A549 (cell line): ENCODE measurements around the gene PARG. TPM values are rescaled to one million over a fixed set of nuclear protein-coding genes. Genes with fewer than 3 reads are reported as not detected.

Source experiments
- ATAC-seq, 2 experiments: fragments of 200-7000 bp in 1 of 2; fragments of >200 bp in 1 of 2; cut with Nextera tagmentation in 1 of 2; cut with Tn5 transposase in 1 of 2; 3 replicates each; pipeline versions ENCODE4 v1.8.0 to v1.9.1; 2018 to 2020; ENCODE audit warnings: mild to moderate bottlenecking in 1 of 2, moderate library complexity in 1 of 2
- CTCF ChIA-PET: fragments of 300-600 bp; sonication (Branson Sonifier 250); formaldehyde crosslinking; extraction: SDS; loops from one replicate; lab custom pipeline; 2021; ENCODE audit warnings: antibody characterized with exemption, inconsistent platforms; lab: Yijun Ruan, JAX
- POLR2A ChIA-PET: fragments of 350-600 bp; formaldehyde crosslinking; extraction: SDS; loops from one replicate; lab custom pipeline; 2021; ENCODE audit warnings: antibody characterized with exemption, inconsistent platforms; lab: Yijun Ruan, JAX
- DNase-seq, 2 experiments: peaks; one replicate each; pipeline versions ENCODE4 v3.0.0 to v3.0.0-alpha.2; 2011 to 2016; ENCODE audit warnings: low read depth in 1 of 2, low spot score in 1 of 2
- FAIRE-seq: peaks from 2 replicates; lab custom pipeline; 2011; peaks lifted over from hg19 to GRCh38; lab: Jason Lieb, UNC
- H3K27ac ChIP-seq, 2 experiments: fragments of >200 bp; sonication (Bioruptor Twin); formaldehyde crosslinking; 3 replicates each; pipeline ENCODE4 v1.5.1; 2016 to 2017
- H3K4me1 ChIP-seq: fragments of >200 bp; sonication (Bioruptor Twin); formaldehyde crosslinking; 3 replicates; pipeline ENCODE4 v1.6.1; 2016
- H3K4me2 ChIP-seq: fragments of >200 bp; sonication (Bioruptor Twin); formaldehyde crosslinking; 3 replicates; pipeline ENCODE4 v1.6.1; 2016
- H3K4me3 ChIP-seq: fragments of >200 bp; sonication (Bioruptor Twin); formaldehyde crosslinking; 3 replicates; pipeline ENCODE4 v1.5.1; 2016
- H3K9me3 ChIP-seq: fragments of >200 bp; sonication (Bioruptor Twin); formaldehyde crosslinking; 3 replicates; pipeline ENCODE4 v1.6.1; 2016
- CBX8 ChIP-seq: fragments of 200-600 bp; sonication (generic); IDR thresholded peaks from 2 replicates; pipeline ENCODE4 v1.6.1; 2016
- CHD2 ChIP-seq: fragments of 150-350 bp; IDR thresholded peaks from 2 replicates; pipeline ENCODE4 v1.6.1; 2014; ENCODE audit warnings: low read length; ENCODE audit not compliant: partially characterized antibody
- EP300 ChIP-seq, 2 experiments: fragments of >200 bp; sonication (Bioruptor Twin); formaldehyde crosslinking; IDR thresholded peaks; 2 replicates in 1 of 2; 3 replicates in 1 of 2; pipeline ENCODE4 v1.6.1; 2016 to 2017
- FOSL2 ChIP-seq, 2 experiments: fragments of 450-650 bp in 1 of 2; fragments of >200 bp in 1 of 2; sonication (Bioruptor Twin) in 1 of 2; formaldehyde crosslinking; IDR thresholded peaks; 2 replicates each; pipeline versions ENCODE4 v1.5.0 to v1.6.1; 2016 to 2020; ENCODE audit warnings: mild to moderate bottlenecking in 1 of 2, moderate library complexity in 1 of 2
- HOXB5 ChIP-seq: fragments of 250-450 bp; sonication (Bioruptor Pico); IDR thresholded peaks from 2 replicates; pipeline ENCODE4 v1.5.0; 2020; ENCODE audit warnings: mild to moderate bottlenecking, moderate library complexity
- JUN ChIP-seq, 2 experiments: fragments of >200 bp; sonication (Bioruptor Twin); formaldehyde crosslinking; IDR thresholded peaks; 2 replicates in 1 of 2; 3 replicates in 1 of 2; pipeline ENCODE4 v1.6.1; 2016 to 2017
- JUNB ChIP-seq: fragments of >200 bp; sonication (Bioruptor Twin); formaldehyde crosslinking; IDR thresholded peaks from 2 replicates; pipeline ENCODE4 v1.6.1; 2016
- KDM1A ChIP-seq: fragments of 200-600 bp; sonication (generic); IDR thresholded peaks from 2 replicates; pipeline ENCODE4 v1.6.1; 2016; ENCODE audit warnings: low read depth, mild to moderate bottlenecking
- KDM5A ChIP-seq: fragments of 200-600 bp; sonication (generic); IDR thresholded peaks from 2 replicates; pipeline ENCODE4 v1.6.1; 2016; ENCODE audit warnings: antibody characterized with exemption, mild to moderate bottlenecking
- MAFK ChIP-seq: fragments of 450-650 bp; IDR thresholded peaks from 2 replicates; pipeline ENCODE4 v1.6.1; 2014; ENCODE audit not compliant: partially characterized antibody
- MYC ChIP-seq: IDR thresholded peaks from 2 replicates; pipeline ENCODE4 v1.6.1; 2012; ENCODE audit warnings: mild to moderate bottlenecking, inconsistent platforms, low read length, improper control_type of control experiment, borderline replicate concordance
- NFE2L2 ChIP-seq: fragments of 150-350 bp; conservative IDR thresholded peaks from 2 replicates; pipeline ENCODE4 v1.6.1; 2014; ENCODE audit warnings: low read length
- POLR2A ChIP-seq: IDR thresholded peaks from 2 replicates; pipeline ENCODE4 v1.6.1; 2012; ENCODE audit warnings: mild to moderate bottlenecking, low read length
- RFX5 ChIP-seq: fragments of 450-650 bp; IDR thresholded peaks from 2 replicates; pipeline ENCODE4 v1.7.1; 2014; ENCODE audit warnings: antibody characterized with exemption, mild to moderate bottlenecking, moderate library complexity
- ZFP36 ChIP-seq: fragments of 450-650 bp; IDR thresholded peaks from 2 replicates; pipeline ENCODE4 v1.6.1; 2014; ENCODE audit warnings: borderline replicate concordance; ENCODE audit not compliant: partially characterized antibody
- ZNF302 ChIP-seq: fragments of 250-450 bp; sonication (Bioruptor Pico); IDR thresholded peaks from 2 replicates; pipeline ENCODE4 v1.9.0; 2021; ENCODE audit warnings: inconsistent platforms, mild to moderate bottlenecking, moderate library complexity
- ZSCAN20 ChIP-seq: fragments of 250-450 bp; sonication (Bioruptor Pico); IDR thresholded peaks from 2 replicates; pipeline ENCODE4 v1.8.0; 2022; ENCODE audit warnings: mild to moderate bottlenecking, moderate library complexity
- WGBS: methylation state at CpG from one replicate; pipeline ENCODE4 v1.1.6; 2017; ENCODE audit errors: missing lambda C conversion rate; 5-methylcytosine and 5-hydroxymethylcytosine counted together
- polyA plus RNA-seq, 4 experiments: library from polyadenylated mRNA; depleted of rRNA in 3 of 4; stranded (reverse); fragments of >200 nt; fragmentation: RNase III in 1 of 4; extraction: RNeasy Plus Mini Kit Qiagen cat#74134 plus additional on column Dnase treatment in 1 of 4; gene quantifications; 2 replicates in 3 of 4; 3 replicates in 1 of 4; pipeline ENCODE4 v1.2.3, GENCODE V29; 2011 to 2017
- TF ChIP-seq, protein P1 (sequence below): fragments of 450-650 bp; IDR thresholded peaks from 2 replicates; pipeline ENCODE4 v1.6.1; 2014; ENCODE audit warnings: antibody characterized with exemption
- TF ChIP-seq, protein P2 (sequence below): fragments of 250-450 bp; sonication (Bioruptor Pico); IDR thresholded peaks from 2 replicates; pipeline ENCODE4 v1.5.0; 2020; ENCODE audit warnings: low read depth, mild to moderate bottlenecking, moderate library complexity
- TF ChIP-seq, protein P3 (sequence below): IDR thresholded peaks from 2 replicates; pipeline ENCODE4 v1.6.1; 2012
- TF ChIP-seq, protein P4 (sequence below): fragments of 200-600 bp; sonication (generic); IDR thresholded peaks from 2 replicates; pipeline ENCODE4 v1.6.1; 2016; ENCODE audit warnings: antibody characterized with exemption, mild to moderate bottlenecking, moderate library complexity

The PARG gene
- polyA plus RNA-seq, 2 of the 4 experiments (the other 2 are of a cell fraction) = 22.7 to 24.0 TPM

DNA sequence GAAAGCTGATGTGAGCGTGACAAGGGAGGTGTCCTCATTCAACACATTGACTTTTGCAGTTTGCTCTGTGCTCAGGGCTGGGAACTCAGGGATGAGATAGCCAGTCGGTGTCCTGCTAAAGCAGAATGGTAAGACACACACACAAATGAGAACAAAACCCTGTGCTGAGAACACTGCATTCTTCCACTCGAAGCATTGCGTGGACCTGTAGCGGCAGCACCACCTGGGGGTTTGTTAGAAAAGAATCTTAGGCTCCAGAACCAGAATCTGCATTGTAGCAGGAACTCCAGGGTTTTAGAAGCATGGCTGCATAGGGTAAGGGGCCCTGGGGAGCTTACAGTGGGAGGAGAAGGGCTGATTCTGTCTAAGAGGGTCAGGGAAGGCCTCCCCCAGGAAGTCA, 158.2 kb downstream of the PARG start:
- POLR2A ChIA-PET = no interaction called here
- DNase-seq (no peak), ATAC-seq (no peak), FAIRE-seq (no peak)
- Histone ChIP-seq H3K9me3 (no peaks in the 10 kb centered on the region), H3K4me1 (no peaks in the 10 kb centered on the region), H3K27ac (no peak overlapping the region), H3K4me3 (no peak overlapping the region), H3K4me2 (no peak overlapping the region)
- 44% methylated on average over 5 of the region's 5 CpGs for WGBS
- CTCF ChIA-PET = no interaction called here
- TF ChIP-seq KDM5A (no peak), MYC (no peak), JUNB (no peak)

DNA sequence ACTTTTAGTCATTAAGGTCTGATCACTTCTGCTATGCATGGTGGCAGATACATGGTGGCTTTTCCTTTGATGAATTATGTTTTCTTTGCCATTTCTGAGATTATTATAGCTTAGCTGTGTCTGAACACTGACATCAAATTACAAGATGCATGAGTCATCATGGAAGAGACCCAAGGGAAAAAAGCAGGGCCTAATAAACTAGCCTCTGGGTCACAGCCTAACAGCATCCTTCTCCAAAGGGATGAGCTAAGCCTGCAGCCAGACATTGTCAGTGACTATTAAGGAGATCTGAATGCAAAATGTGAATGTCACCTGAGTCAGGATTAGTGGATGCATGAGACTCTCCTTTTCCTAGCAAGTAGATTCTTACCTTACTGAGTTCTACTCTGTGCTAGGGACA, 160.6 kb downstream of the PARG start:
- H3K27ac ChIP-seq = no peak overlapping the region

DNA sequence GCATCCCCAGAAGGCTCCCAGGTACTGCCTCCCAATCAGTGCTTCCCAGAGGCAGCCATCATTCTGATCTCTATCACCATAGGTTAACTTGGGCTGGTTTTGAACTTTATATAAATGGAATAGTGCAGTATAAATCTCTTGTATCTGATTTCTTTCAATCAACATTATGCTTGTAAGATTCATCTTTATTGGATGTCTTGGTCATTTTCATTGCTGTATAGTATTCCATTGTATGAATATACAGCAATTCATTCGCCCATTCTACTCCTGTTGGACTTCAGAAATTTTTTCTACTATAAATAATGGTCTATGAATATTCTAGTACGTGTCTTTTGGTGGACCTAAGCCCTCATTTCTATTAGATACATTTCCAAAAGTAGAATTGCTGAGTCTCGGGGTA, 163.6 kb downstream of the PARG start:
- no peak for TF ChIP-seq MYC
- no peak for TF ChIP-seq HOXB5
- TF ChIP-seq, protein P1, sequence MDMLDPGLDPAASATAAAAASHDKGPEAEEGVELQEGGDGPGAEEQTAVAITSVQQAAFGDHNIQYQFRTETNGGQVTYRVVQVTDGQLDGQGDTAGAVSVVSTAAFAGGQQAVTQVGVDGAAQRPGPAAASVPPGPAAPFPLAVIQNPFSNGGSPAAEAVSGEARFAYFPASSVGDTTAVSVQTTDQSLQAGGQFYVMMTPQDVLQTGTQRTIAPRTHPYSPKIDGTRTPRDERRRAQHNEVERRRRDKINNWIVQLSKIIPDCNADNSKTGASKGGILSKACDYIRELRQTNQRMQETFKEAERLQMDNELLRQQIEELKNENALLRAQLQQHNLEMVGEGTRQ = no peak
- no peak for FAIRE-seq
- no peak for ATAC-seq
- Histone ChIP-seq H3K27ac (no peak overlapping the region), H3K4me2 (no peak overlapping the region), H3K4me1 (no peaks in the 10 kb centered on the region), H3K9me3 (no peaks in the 10 kb centered on the region), H3K4me3 (no peak overlapping the region)
- WGBS = 23% methylated on average over 3 of the region's 3 CpGs
- ChIA-PET CTCF (no interaction called here), POLR2A (no interaction called here)
- DNase-seq = no peak

More for the DNA sequence above, 160.6 kb downstream of the PARG start:
- no peak for TF ChIP-seq HOXB5
- no peak for TF ChIP-seq FOSL2 (IDR thresholded peaks at IDR 0.05)
- peak; percentile 40; the same call in 1 of the 2 replicates for TF ChIP-seq FOSL2 (CRISPR knock-in tag; IDR thresholded peaks at IDR 0.05)
- Histone ChIP-seq H3K4me3 (no peak overlapping the region), H3K4me2 (no peak overlapping the region), H3K9me3 (no peaks in the 10 kb centered on the region), H3K4me1 (no peaks in the 10 kb centered on the region)
- DNase-seq (no peak), FAIRE-seq (no peak), ATAC-seq (no peak)
- CTCF ChIA-PET = interaction anchor here (0.6 to 1.2 kb wide), 3 partner anchors 13 to 56 kb away, joined by 3 read pairs; no protein-coding TSS in a partner anchor
- POLR2A ChIA-PET = no interaction called here

DNA sequence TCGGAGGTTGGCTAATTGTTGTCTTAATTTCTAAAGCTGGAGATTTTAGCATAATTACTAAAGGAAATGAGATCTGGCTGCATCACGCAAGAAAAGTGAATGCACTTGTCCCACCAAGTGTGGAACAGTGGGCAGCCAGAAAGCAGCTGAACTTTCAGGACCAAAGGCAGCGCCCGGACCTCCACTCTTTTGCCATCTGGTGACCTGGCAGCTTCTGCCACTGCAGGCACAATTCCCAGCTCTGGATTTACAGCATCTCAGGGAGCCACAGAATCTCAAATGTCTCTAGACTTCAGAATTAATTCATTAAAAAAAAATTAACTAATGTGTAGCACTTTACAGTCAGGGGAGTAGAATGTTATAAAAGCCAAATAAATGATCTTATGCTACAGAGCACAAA, 165.0 kb downstream of the PARG start:
- TF ChIP-seq ZSCAN20 (no peak), ZFP36 (no peak), POLR2A (no peak), EP300 (IDR thresholded peaks at IDR 0.05) (no peak), KDM1A (no peak), CBX8 (no peak), CHD2 (no peak), ZNF302 (no peak), JUN (IDR thresholded peaks at IDR 0.05) (no peak), NFE2L2 (no peak), MAFK (no peak), RFX5 (no peak)
- TF ChIP-seq, protein P2, sequence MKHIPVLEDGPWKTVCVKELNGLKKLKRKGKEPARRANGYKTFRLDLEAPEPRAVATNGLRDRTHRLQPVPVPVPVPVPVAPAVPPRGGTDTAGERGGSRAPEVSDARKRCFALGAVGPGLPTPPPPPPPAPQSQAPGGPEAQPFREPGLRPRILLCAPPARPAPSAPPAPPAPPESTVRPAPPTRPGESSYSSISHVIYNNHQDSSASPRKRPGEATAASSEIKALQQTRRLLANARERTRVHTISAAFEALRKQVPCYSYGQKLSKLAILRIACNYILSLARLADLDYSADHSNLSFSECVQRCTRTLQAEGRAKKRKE (CRISPR knock-in tag) = no peak
- TF ChIP-seq, protein P3, sequence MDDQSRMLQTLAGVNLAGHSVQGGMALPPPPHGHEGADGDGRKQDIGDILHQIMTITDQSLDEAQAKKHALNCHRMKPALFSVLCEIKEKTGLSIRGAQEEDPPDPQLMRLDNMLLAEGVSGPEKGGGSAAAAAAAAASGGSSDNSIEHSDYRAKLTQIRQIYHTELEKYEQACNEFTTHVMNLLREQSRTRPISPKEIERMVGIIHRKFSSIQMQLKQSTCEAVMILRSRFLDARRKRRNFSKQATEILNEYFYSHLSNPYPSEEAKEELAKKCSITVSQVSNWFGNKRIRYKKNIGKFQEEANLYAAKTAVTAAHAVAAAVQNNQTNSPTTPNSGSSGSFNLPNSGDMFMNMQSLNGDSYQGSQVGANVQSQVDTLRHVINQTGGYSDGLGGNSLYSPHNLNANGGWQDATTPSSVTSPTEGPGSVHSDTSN = no peak
- TF ChIP-seq, protein P4, sequence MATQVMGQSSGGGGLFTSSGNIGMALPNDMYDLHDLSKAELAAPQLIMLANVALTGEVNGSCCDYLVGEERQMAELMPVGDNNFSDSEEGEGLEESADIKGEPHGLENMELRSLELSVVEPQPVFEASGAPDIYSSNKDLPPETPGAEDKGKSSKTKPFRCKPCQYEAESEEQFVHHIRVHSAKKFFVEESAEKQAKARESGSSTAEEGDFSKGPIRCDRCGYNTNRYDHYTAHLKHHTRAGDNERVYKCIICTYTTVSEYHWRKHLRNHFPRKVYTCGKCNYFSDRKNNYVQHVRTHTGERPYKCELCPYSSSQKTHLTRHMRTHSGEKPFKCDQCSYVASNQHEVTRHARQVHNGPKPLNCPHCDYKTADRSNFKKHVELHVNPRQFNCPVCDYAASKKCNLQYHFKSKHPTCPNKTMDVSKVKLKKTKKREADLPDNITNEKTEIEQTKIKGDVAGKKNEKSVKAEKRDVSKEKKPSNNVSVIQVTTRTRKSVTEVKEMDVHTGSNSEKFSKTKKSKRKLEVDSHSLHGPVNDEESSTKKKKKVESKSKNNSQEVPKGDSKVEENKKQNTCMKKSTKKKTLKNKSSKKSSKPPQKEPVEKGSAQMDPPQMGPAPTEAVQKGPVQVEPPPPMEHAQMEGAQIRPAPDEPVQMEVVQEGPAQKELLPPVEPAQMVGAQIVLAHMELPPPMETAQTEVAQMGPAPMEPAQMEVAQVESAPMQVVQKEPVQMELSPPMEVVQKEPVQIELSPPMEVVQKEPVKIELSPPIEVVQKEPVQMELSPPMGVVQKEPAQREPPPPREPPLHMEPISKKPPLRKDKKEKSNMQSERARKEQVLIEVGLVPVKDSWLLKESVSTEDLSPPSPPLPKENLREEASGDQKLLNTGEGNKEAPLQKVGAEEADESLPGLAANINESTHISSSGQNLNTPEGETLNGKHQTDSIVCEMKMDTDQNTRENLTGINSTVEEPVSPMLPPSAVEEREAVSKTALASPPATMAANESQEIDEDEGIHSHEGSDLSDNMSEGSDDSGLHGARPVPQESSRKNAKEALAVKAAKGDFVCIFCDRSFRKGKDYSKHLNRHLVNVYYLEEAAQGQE = no peak
- TF ChIP-seq, all 56 proteins: peak for 0
- H3K9me3 ChIP-seq = no peaks in the 10 kb centered on the region
- H3K4me2 ChIP-seq = no peak overlapping the region
- H3K4me3 ChIP-seq = no peak overlapping the region
- WGBS = 35% methylated on average over 4 of the region's 4 CpGs
- no peak overlapping the region for H3K27ac ChIP-seq
- ATAC-seq = no peak
- no peak for FAIRE-seq
- CTCF ChIA-PET = no interaction called here
- POLR2A ChIA-PET = no interaction called here
- no peaks in the 10 kb centered on the region for H3K4me1 ChIP-seq
- no peak for DNase-seq
